Keratinocyte (primary cell): ENCODE measurements around the gene SEC14L2. TPM values are rescaled to one million over a fixed set of nuclear protein-coding genes. Genes with fewer than 3 reads are reported as not detected.

ENCODE experiments used
- DNase-seq: peaks from one replicate; pipeline ENCODE4 v3.0.0-alpha.2; 2011; ENCODE audit warnings: low read depth, missing footprints, low spot score
- FAIRE-seq: peaks from 2 replicates; lab custom pipeline; 2011; peaks lifted over from hg19 to GRCh38; lab: Jason Lieb, UNC
- H2AFZ ChIP-seq: 2 replicates; pipeline ENCODE4 v1.6.0; 2012; ENCODE audit warnings: low read length, control low read depth, inconsistent platforms; ENCODE audit not compliant: control insufficient read depth
- H3K27ac ChIP-seq: 2 replicates; pipeline ENCODE4 v1.5.1; 2011; ENCODE audit warnings: low read length; ENCODE audit not compliant: control insufficient read depth, insufficient read depth
- H3K27me3 ChIP-seq: 3 replicates; pipeline ENCODE4 v1.6.0; 2011; ENCODE audit warnings: low read length; ENCODE audit not compliant: control insufficient read depth, insufficient read depth; ENCODE audit errors: extremely low read depth
- H3K36me3 ChIP-seq, 2 experiments: 2 replicates in 1 of 2; 3 replicates in 1 of 2; pipeline ENCODE4 v1.5.1; 2011; ENCODE audit warnings: low read length in 2 of 2, mild to moderate bottlenecking in 1 of 2; ENCODE audit not compliant: control insufficient read depth in 2 of 2, insufficient read depth in 2 of 2; ENCODE audit errors: extremely low read depth in 1 of 2
- H3K4me1 ChIP-seq: 3 replicates; pipeline ENCODE4 v1.5.1; 2011; ENCODE audit warnings: low read length; ENCODE audit not compliant: control insufficient read depth, insufficient read depth; ENCODE audit errors: extremely low read depth
- H3K4me2 ChIP-seq: 3 replicates; pipeline ENCODE4 v1.6.0; 2011; ENCODE audit warnings: low read depth, low read length; ENCODE audit not compliant: control insufficient read depth, insufficient read depth; ENCODE audit errors: extremely low read depth
- H3K4me3 ChIP-seq, 3 experiments: fragments of 200-600 bp in 1 of 3; sonication (generic) in 1 of 3; 2 replicates in 2 of 3; 3 replicates in 1 of 3; pipeline ENCODE4 v1.5.1; 2011 to 2016; ENCODE audit warnings: low read length in 3 of 3, mild to moderate bottlenecking in 3 of 3, control low read depth in 2 of 3, inconsistent platforms in 1 of 3, low read depth in 1 of 3, mixed read lengths in 1 of 3, mixed run types in 1 of 3, moderate library complexity in 1 of 3; ENCODE audit not compliant: control insufficient read depth in 2 of 3, insufficient read depth in 2 of 3; ENCODE audit errors: extremely low read depth in 1 of 3
- H3K79me2 ChIP-seq: 2 replicates; pipeline ENCODE4 v1.6.0; 2012; ENCODE audit warnings: low read length; ENCODE audit not compliant: control insufficient read depth, insufficient read depth
- H3K9ac ChIP-seq: 3 replicates; pipeline ENCODE4 v1.6.0; 2011; ENCODE audit warnings: low read length; ENCODE audit not compliant: control insufficient read depth, insufficient read depth; ENCODE audit errors: extremely low read depth
- H3K9me1 ChIP-seq: 3 replicates; pipeline ENCODE4 v1.6.0; 2011; ENCODE audit warnings: low read length; ENCODE audit not compliant: control insufficient read depth, insufficient read depth; ENCODE audit errors: extremely low read depth
- H3K9me3 ChIP-seq: 2 replicates; pipeline ENCODE4 v1.5.1; 2012; ENCODE audit warnings: low read depth, low read length; ENCODE audit not compliant: control insufficient read depth
- H4K20me1 ChIP-seq: 3 replicates; pipeline ENCODE4 v1.6.0; 2011; ENCODE audit warnings: low read length; ENCODE audit not compliant: control insufficient read depth, insufficient read depth; ENCODE audit errors: extremely low read depth
- CTCF ChIP-seq, 3 experiments: IDR thresholded peaks in 1 of 3; conservative IDR thresholded peaks in 1 of 3; optimal IDR thresholded peaks in 1 of 3; 2 replicates in 2 of 3; 3 replicates in 1 of 3; pipeline versions ENCODE3 to v1.5.1; 2011; ENCODE audit warnings: low read length in 3 of 3, mild to moderate bottlenecking in 3 of 3, moderate library complexity in 2 of 3, control low read depth in 1 of 3, inconsistent platforms in 1 of 3; ENCODE audit not compliant: insufficient read depth in 2 of 3; ENCODE audit errors: extremely low read depth in 1 of 3
- EZH2 ChIP-seq: IDR thresholded peaks from one replicate; pipeline ENCODE4 v1.6.1; 2012; ENCODE audit warnings: inconsistent platforms, mild to moderate bottlenecking, low read length, moderate library complexity
- dilution Hi-C: fragments of 300-500 bp; cut with MboI; formaldehyde crosslinking; loops from one replicate; pipeline ENCODE4 v1.7.0; 2020; ENCODE audit warnings: low sequenced_read_pairs; ENCODE audit not compliant: extremely low pct_ligation_motif_present
- polyA plus RNA-seq, 5 experiments: library from polyadenylated mRNA; depleted of rRNA in 3 of 5; stranded (reverse) in 3 of 5; stranded (forward) in 1 of 5; unstranded in 1 of 5; fragments of >200 nt; gene quantifications; 1 replicate in 1 of 5; 2 replicates in 3 of 5; 3 replicates in 1 of 5; pipeline versions ENCODE4 v1.2.1 to v1.2.3, GENCODE V29; 2011 to 2012; ENCODE audit warnings: missing spikeins in 2 of 5, low read depth in 1 of 5, low replicate concordance in 1 of 5

The SEC14L2 gene
- polyA plus RNA-seq, 1 donor (not counting 4 experiments of a cell fraction or from before 2014, with no cell fraction given) = 103 TPM

DNA sequence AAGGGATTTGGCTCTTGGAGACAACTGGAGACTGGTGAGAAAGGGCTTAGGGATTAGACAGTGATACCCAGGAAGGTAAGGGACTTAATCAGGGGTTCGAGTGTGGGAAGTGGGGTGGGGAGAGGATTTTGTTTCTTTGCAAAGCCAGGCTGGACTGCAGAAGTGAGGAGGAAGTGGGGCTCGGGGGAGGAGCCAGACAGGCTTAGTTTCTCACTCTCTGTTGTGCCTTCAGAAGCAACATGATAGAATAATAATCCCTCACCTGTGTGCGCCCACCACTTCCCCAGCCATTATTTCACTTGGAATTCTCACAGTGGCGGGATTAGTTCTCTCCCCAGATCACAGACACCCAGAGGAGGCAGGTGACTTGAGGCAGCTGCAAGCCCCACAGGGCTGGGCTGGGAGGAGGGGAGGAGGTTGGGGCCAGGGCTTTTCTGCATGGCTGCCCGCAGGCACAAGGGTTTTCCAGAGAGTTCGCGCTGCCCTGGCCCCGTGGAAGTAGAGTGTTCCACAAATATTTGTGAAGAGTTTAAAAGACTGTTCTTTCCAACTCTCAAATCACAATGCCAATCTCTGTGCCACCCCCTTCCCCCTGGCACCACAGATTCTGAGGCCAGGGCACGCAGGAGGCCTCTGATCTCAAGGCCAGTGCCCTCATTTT lies 4.0 kb upstream of the SEC14L2 start:
- no peak for TF ChIP-seq EZH2
- TF ChIP-seq CTCF (optimal IDR thresholded peaks at IDR 0.05 in 1 of 3, IDR thresholded peaks at IDR 0.05 in 1 of 3, conservative IDR thresholded peaks at IDR 0.05 in 1 of 3; ENCODE audit: extremely low read depth in 1 of 3, insufficient read depth in 2 of 3, low read length in 3 of 3) = no peak
- dilution Hi-C loops = no loop called here
- Histone ChIP-seq H4K20me1 (no peaks in the 10 kb centered on the region), H3K9me1 (no peaks in the 10 kb centered on the region), H3K9ac (no peak overlapping the region), H3K9me3 (no peaks in the 10 kb centered on the region), H2AFZ (no peak overlapping the region), H3K4me2 (no peak overlapping the region), H3K27me3 (no peaks in the 10 kb centered on the region), H3K4me1 (peaks cover 4% of the 10 kb centered on the region), H3K4me3 (no peak overlapping the region), H3K79me2 (peaks cover 14% of the 10 kb centered on the region), H3K36me3 (no peaks in the 10 kb centered on the region), H3K27ac (no peak overlapping the region)
- FAIRE-seq (no peak), DNase-seq (no peak)

DNA sequence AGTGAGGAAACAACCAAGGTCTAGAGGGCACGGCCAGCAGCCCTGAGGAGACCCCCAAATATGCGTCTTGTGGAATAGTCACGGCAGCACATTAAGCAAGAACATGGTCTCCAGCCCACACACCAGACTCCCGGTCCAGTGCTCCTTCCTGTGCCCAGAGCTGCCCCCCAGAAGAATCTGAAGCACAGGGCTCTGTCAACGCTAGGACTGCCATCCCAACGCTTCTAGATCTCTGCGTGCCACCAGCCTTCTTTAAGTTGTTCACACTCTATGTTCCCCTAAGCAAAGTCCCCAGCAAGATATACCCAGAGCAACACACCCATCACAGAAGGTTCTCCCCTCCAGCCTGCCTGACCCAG lies 3.5 kb upstream of the SEC14L2 start:
- Histone ChIP-seq H3K36me3 (no peaks in the 10 kb centered on the region), H3K9ac (no peak overlapping the region), H2AFZ (no peak overlapping the region), H3K9me3 (no peaks in the 10 kb centered on the region), H3K27ac (no peak overlapping the region), H3K4me3 (no peak overlapping the region), H3K4me2 (no peak overlapping the region), H3K4me1 (peaks cover 7% of the 10 kb centered on the region), H3K27me3 (no peaks in the 10 kb centered on the region), H3K9me1 (no peaks in the 10 kb centered on the region), H3K79me2 (peaks cover 19% of the 10 kb centered on the region), H4K20me1 (no peaks in the 10 kb centered on the region)
- TF ChIP-seq CTCF (optimal IDR thresholded peaks at IDR 0.05 in 1 of 3, IDR thresholded peaks at IDR 0.05 in 1 of 3, conservative IDR thresholded peaks at IDR 0.05 in 1 of 3; ENCODE audit: extremely low read depth in 1 of 3, insufficient read depth in 2 of 3, low read length in 3 of 3) (no peak), EZH2 (no peak)
- no peak for FAIRE-seq
- DNase-seq = no peak
- dilution Hi-C loops = no loop called here
